Psoas muscle (tissue), 8 donors: ENCODE measurements around the gene PDGFC. TPM values are rescaled to one million over a fixed set of nuclear protein-coding genes. Genes with fewer than 3 reads are reported as not detected.

Source experiments
- ATAC-seq, 4 donors: fragments of 200-7000 bp; cut with Tn5 transposase; one replicate each; pipeline ENCODE4 v1.9.1; 2020; ENCODE audit warnings: moderate library complexity in 3 of 4, mild to moderate bottlenecking in 2 of 4
- DNase-seq, 2 donors: peaks; one replicate each; pipeline ENCODE4 v3.0.0-alpha.2; 2020
- H3K27ac ChIP-seq: fragments of 200-600 bp; one replicate; pipeline ENCODE4 v1.8.0; 2022
- H3K27me3 ChIP-seq, 3 donors: fragments of 200-600 bp in 1 of 3; one replicate each; pipeline versions ENCODE4 v1.6.1 to v1.8.0; 2013 to 2022; ENCODE audit warnings: low read length in 2 of 3, mild to moderate bottlenecking in 2 of 3, moderate library complexity in 1 of 3; ENCODE audit not compliant: insufficient read depth in 3 of 3
- H3K36me3 ChIP-seq, 2 donors: fragments of 200-600 bp in 1 of 2; one replicate each; pipeline versions ENCODE4 v1.6.1 to v1.8.0; 2013 to 2022; ENCODE audit warnings: low read depth in 1 of 2, mild to moderate bottlenecking in 1 of 2, moderate library complexity in 1 of 2; ENCODE audit not compliant: insufficient read depth in 1 of 2
- H3K4me1 ChIP-seq: fragments of 200-600 bp; one replicate; pipeline ENCODE4 v1.8.0; 2022
- H3K4me3 ChIP-seq: fragments of 200-600 bp; one replicate; pipeline ENCODE4 v1.8.0; 2022; ENCODE audit warnings: mild to moderate bottlenecking
- H3K9me3 ChIP-seq: fragments of 200-600 bp; one replicate; pipeline ENCODE4 v1.8.0; 2022
- CTCF ChIP-seq: fragments of 200-600 bp; IDR thresholded peaks from one replicate; pipeline ENCODE4 v1.8.0; 2022; ENCODE audit warnings: antibody characterized with exemption
- WGBS, 3 donors: extraction: QIAGEN DNeasy Blood & Tissue Kit; methylation state at CpG; one replicate each; pipeline versions ENCODE4 v1.1.6 to v1.1.7; 2013; 5-methylcytosine and 5-hydroxymethylcytosine counted together
- intact Hi-C, 2 donors: fragments of 100-400 bp; cut with DNase I; formaldehyde crosslinking; loops; one replicate each; pipeline versions ENCODE4 v1.11.0 to v1.14.2; 2022
- polyA plus RNA-seq, 3 donors: library from polyadenylated mRNA; stranded (reverse); fragments of 200-250 nt; gene quantifications; one replicate each; pipeline ENCODE4 v1.2.3, GENCODE V29; 2013
- total RNA-seq, 4 donors: library from RNA; stranded (reverse); fragmentation: NEBNext Ultra II Directional in 2 of 4; extraction: Animal tissue kit (Norgen Biotek cat#: 25700) in 2 of 4; gene quantifications; one replicate each; pipeline versions ENCODE4 v1.2.1 to v1.2.4, GENCODE V29; 2021 to 2023
- donor health status: healthy with polysubstance abuse.
- donor health status: DM: no; HTN: no; CAD: no; lungs with moderate emphysema.
- donor health status: Bipolar disorder and iron deficiency.
- donor health status: healthy.
- donor health status: DM: yes; HTN: yes; CAD: no.
- donor health status: DM: no; HTN: no; CAD: no.
- donor health status: DM: no; HTN: no; CAD: no.
- donor health status: DM: yes; HTN: yes; CAD: no.

Gene PDGFC
- total and polyA plus RNA-seq, 7 donors = 2.2 to 19.8 (median 6.3) TPM

GRCh38 chr4:156756118-156756517 lies 215.5 kb downstream of the PDGFC start:
- no peak for DNase-seq
- H3K9me3 ChIP-seq = no peaks in the 10 kb centered on the region
- H3K36me3 ChIP-seq = no peaks in the 10 kb centered on the region
- no peak overlapping the region for H3K4me3 ChIP-seq
- intact Hi-C loops = no loop called here
- no peaks in the 10 kb centered on the region for H3K27me3 ChIP-seq
- no peak for ATAC-seq
- H3K27ac ChIP-seq = no peak overlapping the region
- TF ChIP-seq CTCF = no peak
- H3K4me1 ChIP-seq = no peaks in the 10 kb centered on the region

- intact Hi-C loops = no loop called here
- DNase-seq = no peak
- no peak for ATAC-seq
- WGBS, 3 donors = 77 to 87% (median 79%) methylated on average over 5 of the region's 5 CpGs
- H3K4me1 ChIP-seq = no peaks in the 10 kb centered on the region
- no peaks in the 10 kb centered on the region for H3K36me3 ChIP-seq
- TF ChIP-seq CTCF = no peak
- H3K27me3 ChIP-seq = no peaks in the 10 kb centered on the region
- no peak overlapping the region for H3K4me3 ChIP-seq
- H3K27ac ChIP-seq = no peak overlapping the region
- H3K9me3 ChIP-seq = no peaks in the 10 kb centered on the region
Measured at GRCh38 chr4:156754832-156755570, 216.6 kb downstream of the PDGFC start.

- H3K27me3 ChIP-seq = no peaks in the 10 kb centered on the region
- intact Hi-C loops = no loop called here
- H3K27ac ChIP-seq = no peak overlapping the region
- no peak for TF ChIP-seq CTCF
- H3K4me3 ChIP-seq = no peak overlapping the region
- H3K9me3 ChIP-seq = no peaks in the 10 kb centered on the region
- H3K4me1 ChIP-seq = no peaks in the 10 kb centered on the region
- DNase-seq = no peak
- H3K36me3 ChIP-seq = no peaks in the 10 kb centered on the region
- ATAC-seq = no peak
- 48 to 62% (median 61%) methylated on average over 1 of the region's 1 CpG for WGBS, 3 donors
Measured at GRCh38 chr4:156751486-156751885, 220.1 kb downstream of the PDGFC start.

- Histone ChIP-seq H3K9me3 (no peaks in the 10 kb centered on the region), H3K27ac (no peak overlapping the region), H3K4me3 (no peak overlapping the region), H3K27me3 (no peaks in the 10 kb centered on the region), H3K4me1 (no peaks in the 10 kb centered on the region), H3K36me3 (no peaks in the 10 kb centered on the region)
- ATAC-seq (no peak), DNase-seq (no peak)
- no peak for TF ChIP-seq CTCF
- intact Hi-C loops = no loop called here
- WGBS, 3 donors = 90 to 95% (median 92%) methylated on average over 5 of the region's 5 CpGs
Measured at GRCh38 chr4:156749426-156750403, 221.9 kb downstream of the PDGFC start.
